GM12864 (cell line): ENCODE measurements around the gene FUBP3.

ENCODE experiments used
- DNase-seq: peaks from one replicate; pipeline ENCODE4 v3.0.0-alpha.2; 2011; ENCODE audit warnings: low read depth
- H3K4me3 ChIP-seq: 2 replicates; pipeline ENCODE4 v1.5.1; 2011; ENCODE audit warnings: mild to moderate bottlenecking, low read depth, low read length, control low read depth
- CTCF ChIP-seq: IDR thresholded peaks from 2 replicates; pipeline ENCODE4 v1.5.1; 2011; ENCODE audit warnings: low read depth, mild to moderate bottlenecking, moderate library complexity, low read length, control low read depth, inconsistent platforms; ENCODE audit errors: missing control alignments

Gene FUBP3

DNA sequence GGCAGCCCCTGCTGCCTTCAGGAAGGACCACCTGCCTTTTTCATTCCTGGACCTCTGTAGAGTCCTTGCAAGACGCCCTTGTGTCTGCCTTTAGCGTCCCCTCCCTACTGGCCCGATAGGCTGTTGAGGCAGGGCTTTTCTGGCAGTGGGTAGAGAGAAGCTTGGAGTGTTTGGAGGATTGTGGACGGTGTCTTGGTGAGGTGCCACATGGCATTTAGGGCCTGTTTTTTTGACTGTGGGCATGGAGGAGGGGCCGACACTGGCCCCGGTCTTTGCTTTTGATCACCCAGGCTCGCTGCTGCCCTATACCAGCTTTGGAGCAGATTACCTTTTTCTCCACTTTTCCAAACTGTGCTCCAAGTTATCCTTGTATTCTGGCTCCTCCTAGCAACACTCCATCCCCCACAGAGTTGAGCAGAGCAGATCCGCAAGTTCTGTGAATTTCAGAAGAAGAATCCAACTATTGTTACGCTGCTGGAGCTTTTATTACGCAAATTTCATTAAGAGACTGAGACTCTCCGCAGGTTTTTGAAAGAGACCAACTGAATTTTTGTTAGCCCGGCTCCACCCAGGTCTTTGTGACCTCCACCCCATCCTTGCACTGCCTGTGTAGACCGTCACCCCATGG, 50.2 kb downstream of the FUBP3 start:
- no peak for DNase-seq
- no peak overlapping the region for H3K4me3 ChIP-seq
- TF ChIP-seq CTCF, result no peak

GRCh38 chr9:130630071-130630450, 50.7 kb downstream of the FUBP3 start:
- H3K4me3 ChIP-seq, result no peak overlapping the region
- DNase-seq, result no peak
- no peak for TF ChIP-seq CTCF

- TF ChIP-seq CTCF, result no peak
- DNase-seq, result no peak
- H3K4me3 ChIP-seq, result no peak overlapping the region
Observed at GRCh38 chr9:130630506-130631330, 51.3 kb downstream of the FUBP3 start.

- no peak for TF ChIP-seq CTCF
- DNase-seq, result no peak
- H3K4me3 ChIP-seq, result no peak overlapping the region
Observed at GRCh38 chr9:130631331-130632080, 52.1 kb downstream of the FUBP3 start.

DNA sequence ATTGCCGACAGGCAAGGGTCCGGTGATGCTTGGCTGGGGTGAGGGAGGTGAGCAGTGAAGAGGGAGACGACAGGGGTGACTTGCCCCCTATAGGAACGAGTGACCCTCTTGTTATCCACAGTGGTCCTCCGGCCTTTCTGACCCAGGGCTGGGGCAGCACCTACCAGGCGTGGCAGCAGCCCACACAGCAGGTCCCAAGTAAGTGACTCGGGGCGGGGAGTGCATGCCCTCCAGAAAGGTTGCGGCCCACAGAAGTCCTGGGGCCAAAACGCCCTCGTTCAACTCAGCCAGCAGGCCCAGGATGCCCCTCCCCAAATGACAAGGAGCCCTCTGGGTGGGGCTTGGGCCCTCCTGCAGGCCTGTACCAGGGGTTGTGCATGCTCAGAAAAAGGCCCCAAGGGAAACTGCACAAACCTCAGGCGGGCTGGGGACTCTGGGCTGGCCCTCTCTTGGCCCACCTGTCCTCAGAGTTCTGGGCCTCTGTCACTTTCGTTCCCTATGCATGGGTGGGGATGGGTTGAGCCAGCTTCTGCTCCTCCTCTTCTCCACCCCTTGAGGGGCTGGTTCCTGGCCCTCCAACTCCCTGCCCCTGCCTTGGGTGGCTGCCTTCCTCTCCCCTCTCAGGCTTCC, 52.8 kb downstream of the FUBP3 start:
- DNase-seq, result no peak
- TF ChIP-seq CTCF, result no peak
- H3K4me3 ChIP-seq, result no peak overlapping the region

GRCh38 chr9:130632841-130633240, 53.5 kb downstream of the FUBP3 start:
- H3K4me3 ChIP-seq, result no peak overlapping the region
- TF ChIP-seq CTCF, result no peak
- no peak for DNase-seq
